Left cardiac atrium (tissue), 4 donors: ENCODE measurements around the gene ZNF655. TPM values are rescaled to one million over a fixed set of nuclear protein-coding genes. Genes with fewer than 3 reads are reported as not detected.
"Not testable (repeated sequence)": the region's sequence is repeated elsewhere in the genome, so short reads cannot be mapped to it uniquely, and the experiment has no call there.

Source experiments
- ATAC-seq, 2 donors: fragments of 200-7000 bp; cut with Tn5 transposase; one replicate each; pipeline ENCODE4 v1.9.1; 2020; ENCODE audit warnings: mild to moderate bottlenecking in 2 of 2, moderate library complexity in 2 of 2
- DNase-seq: peaks from one replicate; pipeline ENCODE4 v3.0.0-alpha.2; 2020
- intact Hi-C, 2 donors: fragments of 100-400 bp; cut with DNase I; formaldehyde crosslinking; loops; one replicate each; pipeline versions ENCODE4 v1.14.1 to v1.15.1; 2022 to 2023
- total RNA-seq, 2 donors: library from RNA; stranded (reverse); fragmentation: NEBNext Ultra II Directional; extraction: Animal tissue kit (Norgen Biotek cat#: 25700); gene quantifications; one replicate each; pipeline ENCODE4 v1.2.1, GENCODE V29; 2021
- donor health status: DM: no; HTN: yes; CAD: no.
- donor health status: DM: no; HTN: yes; CAD: no; lungs with severe emphysema.
- donor health status: DM: yes; HTN: yes; CAD: no.
- donor health status: Dilated cardiomyopathy.

ZNF655 gene
- total RNA-seq, 2 donors from 2014 or later: 31.5 to 45.1 TPM

- peak; percentile 67 to 69 for ATAC-seq
- intact Hi-C loops: no loop called here
- DNase-seq: no peak
Observed at GRCh38 chr7:99557940-99558305, 519 bp upstream of the ZNF655 start.

GRCh38 chr7:99559175-99559915 lies 903 bp downstream of the ZNF655 start:
- ATAC-seq: no peak
- no peak for DNase-seq
- intact Hi-C loops: no loop called here

GRCh38 chr7:99560834-99561736 lies 2.6 kb downstream of the ZNF655 start:
- intact Hi-C loops: no loop called here

GRCh38 chr7:99561737-99562051 lies 3.3 kb downstream of the ZNF655 start:
- ATAC-seq: no peak
- intact Hi-C loops: no loop called here

More at GRCh38 chr7:99560834-99561736, 2.6 kb downstream of the ZNF655 start:
- DNase-seq: no peak
- no peak for ATAC-seq

GRCh38 chr7:99562114-99562784 lies 3.8 kb downstream of the ZNF655 start:
- DNase-seq (no peak), ATAC-seq (no peak)
- intact Hi-C loops: no loop called here

More at GRCh38 chr7:99561737-99562051, 3.3 kb downstream of the ZNF655 start:
- DNase-seq: no peak

- ATAC-seq (peak in 1 of 2 donors; percentile 48), DNase-seq (no peak)
- intact Hi-C loops: no loop called here
Observed at GRCh38 chr7:99562832-99563231, 4.4 kb downstream of the ZNF655 start.

GRCh38 chr7:99563650-99564049 lies 5.2 kb downstream of the ZNF655 start:
- no peak for DNase-seq
- no peak for ATAC-seq
- intact Hi-C loops: no loop called here

GRCh38 chr7:99568770-99569169 lies 10.3 kb downstream of the ZNF655 start:
- DNase-seq, intact Hi-C loops, ATAC-seq: not testable (repeated sequence)

GRCh38 chr7:99571768-99572167 lies 13.3 kb downstream of the ZNF655 start:
- no peak for DNase-seq
- ATAC-seq: no peak
- intact Hi-C loops: no loop called here

GRCh38 chr7:99573257-99573656 lies 14.8 kb downstream of the ZNF655 start:
- intact Hi-C loops: no loop called here
- ATAC-seq (no peak), DNase-seq (no peak)

GRCh38 chr7:99576251-99576650 lies 17.8 kb downstream of the ZNF655 start:
- intact Hi-C loops: no loop called here
- DNase-seq (no peak), ATAC-seq (no peak)

- intact Hi-C loops: no loop called here
- ATAC-seq: no peak
- DNase-seq: no peak
Observed at GRCh38 chr7:99579281-99579955, 21.0 kb downstream of the ZNF655 start.

GRCh38 chr7:99579956-99580777 lies 21.7 kb downstream of the ZNF655 start:
- ATAC-seq: peak; percentile 78 to 85
- intact Hi-C loops: no loop called here
- DNase-seq: peak; percentile 42

GRCh38 chr7:99580778-99581332 lies 22.4 kb downstream of the ZNF655 start:
- DNase-seq, intact Hi-C loops, ATAC-seq: not testable (repeated sequence)

GRCh38 chr7:99588868-99589267 lies 30.4 kb downstream of the ZNF655 start:
- intact Hi-C loops: no loop called here
- ATAC-seq: no peak
- no peak for DNase-seq

- intact Hi-C loops: no loop called here
- ATAC-seq (no peak), DNase-seq (no peak)
Observed at GRCh38 chr7:99594948-99595745, 36.7 kb downstream of the ZNF655 start.

- intact Hi-C loops: no loop called here
- ATAC-seq: no peak
- DNase-seq: no peak
Observed at GRCh38 chr7:99596408-99596955, 38.0 kb downstream of the ZNF655 start.
